GM18868 (cell line): ENCODE results near the gene ARHGDIB.

Experiments
- ATAC-seq: cut with Tn5 transposase; IDR thresholded peaks from one replicate; pipeline ENCODE4 v1.9.1; 2021; ENCODE audit warnings: mild to moderate bottlenecking, moderate library complexity; ENCODE audit not compliant: unreplicated experiment

The ARHGDIB gene

GRCh38 chr12:14902465-14902864 lies 58.9 kb downstream of the ARHGDIB start:
- no peak for ATAC-seq

GRCh38 chr12:14901228-14901562 lies 60.2 kb downstream of the ARHGDIB start:
- ATAC-seq: no peak

- no peak for ATAC-seq
Observed at GRCh38 chr12:14900521-14901227, 60.7 kb downstream of the ARHGDIB start.

- no peak for ATAC-seq
Observed at GRCh38 chr12:14896521-14897169, 64.8 kb downstream of the ARHGDIB start.

- ATAC-seq: no peak
Observed at GRCh38 chr12:14893506-14894250, 67.7 kb downstream of the ARHGDIB start.

GRCh38 chr12:14892726-14893505 lies 68.5 kb downstream of the ARHGDIB start:
- ATAC-seq: no peak
